ENCODE data around the gene BBS9.
"Not testable (repeated sequence)": the region's sequence is repeated elsewhere in the genome, so short reads cannot be mapped to it uniquely, and the experiment has no call there.

Gene BBS9

GRCh38 chr7:33128990-33129805 is at the start of gene BBS9:
BBS9 (plus strand) TSS chr7:33129564; CDS start chr7:33146253, 16,689 bp downstream.
- DNase-seq = peak; percentile 95

- DNase-seq = no peak
Measured at GRCh38 chr7:33079763-33080690, 49.3 kb upstream of the BBS9 start.

- no peak for DNase-seq
Measured at GRCh38 chr7:33087356-33087755, 42.0 kb upstream of the BBS9 start.

- DNase-seq = no peak
Measured at GRCh38 chr7:33087858-33088257, 41.5 kb upstream of the BBS9 start.

GRCh38 chr7:33089142-33089541 is 40.2 kb upstream of the BBS9 start:
- DNase-seq = no peak

- no peak for DNase-seq
Measured at GRCh38 chr7:33091111-33091531, 38.2 kb upstream of the BBS9 start.

- no peak for DNase-seq
Measured at GRCh38 chr7:33091641-33092191, 37.6 kb upstream of the BBS9 start.

GRCh38 chr7:33093266-33093665 is 36.1 kb upstream of the BBS9 start:
- DNase-seq = no peak

- DNase-seq = not testable (repeated sequence)
Measured at GRCh38 chr7:33094745-33095275, 34.6 kb upstream of the BBS9 start.

GRCh38 chr7:33099154-33099940 is 30.0 kb upstream of the BBS9 start:
- DNase-seq = no peak

- DNase-seq = no peak
Measured at GRCh38 chr7:33100770-33101169, 28.6 kb upstream of the BBS9 start.

GRCh38 chr7:33101906-33102305 is 27.5 kb upstream of the BBS9 start:
- no peak for DNase-seq

- DNase-seq = peak; percentile 28
Measured at GRCh38 chr7:33107136-33108066, 22.0 kb upstream of the BBS9 start.

GRCh38 chr7:33108554-33109004 is 20.8 kb upstream of the BBS9 start:
- no peak for DNase-seq

GRCh38 chr7:33109005-33109757 is 20.2 kb upstream of the BBS9 start, which contains the start of gene RP9:
RP9 (minus strand) TSS chr7:33109404; CDS start chr7:33109372, 32 bp downstream.
- DNase-seq = peak; percentile 69

GRCh38 chr7:33109758-33110238 is 19.6 kb upstream of the BBS9 start:
- no peak for DNase-seq

GRCh38 chr7:33111614-33112013 is 17.8 kb upstream of the BBS9 start:
- no peak for DNase-seq

GRCh38 chr7:33114976-33115375 is 14.4 kb upstream of the BBS9 start:
- DNase-seq = no peak

- DNase-seq = no peak
Measured at GRCh38 chr7:33118383-33118782, 11.0 kb upstream of the BBS9 start.

GRCh38 chr7:33127085-33127484 is 2.3 kb upstream of the BBS9 start:
- DNase-seq = no peak
